Caco-2 (cell line): ENCODE results near the gene YIPF7. TPM values are rescaled to one million over a fixed set of nuclear protein-coding genes. Genes with fewer than 3 reads are reported as not detected.

Experiments
- Bru-seq: library from RNA; stranded (reverse); fragments of 400-500 nt; gene quantifications from one replicate; lab custom pipeline; 2021; lab: Mats Ljungman, UMichigan
- BruChase-seq, 2 experiments: library from RNA; stranded (reverse); fragments of 400-500 nt; gene quantifications; one replicate each; lab custom pipeline; 2021; lab: Mats Ljungman, UMichigan
- BruUV-seq: library from RNA; stranded (reverse); fragments of 400-500 nt; replicated peaks from 2 replicates; lab custom pipeline; 2021; lab: Mats Ljungman, UMichigan
- CTCF ChIA-PET: fragments of 300-600 bp; sonication (Branson Sonifier 250); formaldehyde crosslinking; loops from one replicate; lab custom pipeline; 2022; ENCODE audit warnings: antibody characterized with exemption; lab: Charles Lee
- POLR2A ChIA-PET: fragments of 300-600 bp; sonication (Branson Sonifier 250); formaldehyde crosslinking; loops from one replicate; lab custom pipeline; 2022; ENCODE audit warnings: antibody characterized with exemption; lab: Charles Lee
- DNase-seq, 2 experiments: peaks; one replicate each; pipeline versions ENCODE4 v3.0.0 to v3.0.0-alpha.2; 2020 to 2022
- H3K27me3 ChIP-seq: replicated peaks from 2 replicates; pipeline ENCODE4 v1.6.0; 2011; ENCODE audit warnings: low read length; ENCODE audit not compliant: control insufficient read depth, insufficient read depth
- H3K36me3 ChIP-seq: 2 replicates; pipeline ENCODE4 v1.5.1; 2011; ENCODE audit warnings: low read length; ENCODE audit not compliant: control insufficient read depth, insufficient read depth
- H3K4me1 ChIP-seq: fragments of 250-450 bp; sonication (Bioruptor Pico); 2 replicates; pipeline ENCODE4 v1.5.1; 2020; ENCODE audit warnings: mild to moderate bottlenecking
- H3K4me3 ChIP-seq: 2 replicates; pipeline ENCODE4 v1.5.1; 2011; ENCODE audit warnings: low read depth, mild to moderate bottlenecking, control low read depth, low read length
- H3K9me3 ChIP-seq: fragments of 250-450 bp; sonication (Bioruptor Pico); 2 replicates; pipeline ENCODE4 v1.5.1; 2020; ENCODE audit warnings: mild to moderate bottlenecking, moderate library complexity
- H3K27ac Mint-ChIP-seq: one replicate; pipeline ENCODE4 v1.8.0; 2022; ENCODE audit warnings: mixed read lengths; ENCODE audit not compliant: unreplicated experiment
- H3K27me3 Mint-ChIP-seq: one replicate; pipeline ENCODE4 v1.8.0; 2022; ENCODE audit warnings: mixed read lengths; ENCODE audit not compliant: insufficient read depth, unreplicated experiment
- H3K36me3 Mint-ChIP-seq: one replicate; pipeline ENCODE4 v1.8.0; 2022; ENCODE audit warnings: mild to moderate bottlenecking, mixed read lengths; ENCODE audit not compliant: insufficient read depth, unreplicated experiment
- H3K4me1 Mint-ChIP-seq: one replicate; pipeline ENCODE4 v1.8.0; 2022; ENCODE audit warnings: low read depth, mixed read lengths; ENCODE audit not compliant: unreplicated experiment
- H3K4me3 Mint-ChIP-seq: one replicate; pipeline ENCODE4 v1.8.0; 2022; ENCODE audit warnings: mild to moderate bottlenecking, moderate library complexity, mixed read lengths; ENCODE audit not compliant: unreplicated experiment
- H3K9me3 Mint-ChIP-seq: one replicate; pipeline ENCODE4 v1.8.0; 2022; ENCODE audit warnings: mixed read lengths; ENCODE audit not compliant: unreplicated experiment
- intact Hi-C: fragments of 100-400 bp; cut with micrococcal nuclease; formaldehyde crosslinking; loops from one replicate; pipeline ENCODE4 v1.10.0; 2022; ENCODE audit not compliant: unreplicated experiment
- long read RNA-seq: library from polyadenylated mRNA; stranded (forward); transcript quantifications from one replicate; pipeline ENCODE4 v2.0.0, GENCODE V29; 2022
- total RNA-seq: library from RNA; stranded (reverse); gene quantifications from 2 replicates; pipeline ENCODE4 v1.2.3, GENCODE V29; 2022
- TF ChIP-seq, protein P1 (sequence below), 2 experiments: fragments of 200-600 bp in 1 of 2; IDR thresholded peaks; 1 replicate in 1 of 2; 2 replicates in 1 of 2; pipeline versions ENCODE4 v1.5.1 to v1.8.0; 2011 to 2022; ENCODE audit warnings: antibody characterized with exemption in 1 of 2, control low read depth in 1 of 2, inconsistent platforms in 1 of 2, low read depth in 1 of 2, low read length in 1 of 2, mild to moderate bottlenecking in 1 of 2, moderate library complexity in 1 of 2; ENCODE audit not compliant: insufficient read depth in 1 of 2, severe bottlenecking in 1 of 2, unreplicated experiment in 1 of 2

YIPF7 gene
- not detected in 2 replicates for total RNA-seq
- Bru-seq, nascent RNA = percentile 10 among the genes with signal in this experiment
- percentile 20 among the genes with signal in this experiment for BruChase-seq, experiment 1, labeled RNA remaining after a 2-hour chase
- BruChase-seq, experiment 2, labeled RNA remaining after a 6-hour chase = percentile 10 among the genes with signal in this experiment
- long read RNA-seq = 0 reads

DNA sequence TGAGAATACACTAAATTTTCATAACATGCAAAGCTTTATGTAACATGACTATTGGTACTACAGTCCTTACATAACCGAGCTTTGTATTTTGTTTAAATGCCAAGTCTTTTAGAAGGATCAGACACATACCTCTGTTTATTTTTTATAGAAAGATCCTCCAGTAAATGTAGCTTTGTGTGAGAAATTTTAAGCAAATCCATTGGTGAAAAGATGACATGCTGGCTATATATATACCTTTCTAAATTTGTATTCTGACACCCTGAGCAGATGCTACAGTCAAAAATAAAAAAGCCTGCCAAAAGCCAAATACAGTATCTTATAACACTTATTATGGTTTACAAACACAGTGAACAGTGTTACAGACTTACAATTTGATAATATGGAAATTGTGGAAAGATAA lies at the start of gene YIPF7:
Gene YIPF7 (minus strand): TSS at position 201 of the 400 bp plus-strand sequence. CDS start 1,525 bp downstream, outside the sequence.
- no peak for DNase-seq
- intact Hi-C loops = no loop called here
- Mint-ChIP-seq H3K4me3 (no peak within 1 kb of the TSS), H3K9me3 (no peaks in the 10 kb centered on the region), H3K27ac (no peak within 1 kb of the TSS), H3K27me3 (no peaks in the 10 kb centered on the region), H3K4me1 (no peaks in the 10 kb centered on the region), H3K36me3 (no peaks in the 10 kb centered on the region)
- POLR2A ChIA-PET = no interaction called here
- no peak within 1 kb of the TSS for H3K4me3 ChIP-seq
- TF ChIP-seq, protein P1, sequence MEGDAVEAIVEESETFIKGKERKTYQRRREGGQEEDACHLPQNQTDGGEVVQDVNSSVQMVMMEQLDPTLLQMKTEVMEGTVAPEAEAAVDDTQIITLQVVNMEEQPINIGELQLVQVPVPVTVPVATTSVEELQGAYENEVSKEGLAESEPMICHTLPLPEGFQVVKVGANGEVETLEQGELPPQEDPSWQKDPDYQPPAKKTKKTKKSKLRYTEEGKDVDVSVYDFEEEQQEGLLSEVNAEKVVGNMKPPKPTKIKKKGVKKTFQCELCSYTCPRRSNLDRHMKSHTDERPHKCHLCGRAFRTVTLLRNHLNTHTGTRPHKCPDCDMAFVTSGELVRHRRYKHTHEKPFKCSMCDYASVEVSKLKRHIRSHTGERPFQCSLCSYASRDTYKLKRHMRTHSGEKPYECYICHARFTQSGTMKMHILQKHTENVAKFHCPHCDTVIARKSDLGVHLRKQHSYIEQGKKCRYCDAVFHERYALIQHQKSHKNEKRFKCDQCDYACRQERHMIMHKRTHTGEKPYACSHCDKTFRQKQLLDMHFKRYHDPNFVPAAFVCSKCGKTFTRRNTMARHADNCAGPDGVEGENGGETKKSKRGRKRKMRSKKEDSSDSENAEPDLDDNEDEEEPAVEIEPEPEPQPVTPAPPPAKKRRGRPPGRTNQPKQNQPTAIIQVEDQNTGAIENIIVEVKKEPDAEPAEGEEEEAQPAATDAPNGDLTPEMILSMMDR (IDR thresholded peaks at IDR 0.05; ENCODE audit: insufficient read depth in 1 of 2, low read depth in 1 of 2, low read length in 1 of 2, severe bottlenecking in 1 of 2, unreplicated experiment in 1 of 2) = no peak
- H3K27me3 ChIP-seq = no peaks in the 10 kb centered on the region
- no peaks in the 10 kb centered on the region for H3K4me1 ChIP-seq
- CTCF ChIA-PET = no interaction called here
- H3K36me3 ChIP-seq = no peaks in the 10 kb centered on the region
- no TSS peak for BruUV-seq
- no peaks in the 10 kb centered on the region for H3K9me3 ChIP-seq

DNA sequence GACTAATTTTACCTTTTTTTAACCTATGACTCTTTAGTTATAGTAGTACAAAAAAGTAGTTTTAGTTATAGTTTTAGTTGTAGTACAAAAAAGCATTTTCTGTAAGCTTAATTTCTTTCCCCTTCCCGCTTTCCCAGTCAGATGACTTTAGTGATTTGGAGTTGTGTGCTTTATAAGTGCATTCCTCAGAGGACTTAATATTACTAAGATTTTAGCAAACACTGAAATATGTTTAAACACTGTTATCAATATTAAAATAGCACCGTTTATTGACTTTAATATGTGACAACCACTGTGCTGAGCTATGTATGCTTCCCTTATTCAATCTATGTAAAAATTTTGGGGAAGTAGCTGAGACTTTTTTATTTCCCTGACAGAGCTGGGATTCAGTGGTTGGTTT lies 49.6 kb upstream of the YIPF7 start:
- POLR2A ChIA-PET = interaction anchor here (0.6 kb wide), 1 partner anchor 25 kb away, joined by 3 read pairs; the partner anchor contains the start of gene GNPDA2
- Mint-ChIP-seq H3K9me3 (no peaks in the 10 kb centered on the region), H3K27ac (no peak overlapping the region), H3K27me3 (no peaks in the 10 kb centered on the region), H3K4me1 (peaks cover 6% of the 10 kb centered on the region), H3K4me3 (no peak overlapping the region), H3K36me3 (peaks cover 53% of the 10 kb centered on the region)
- H3K36me3 ChIP-seq = no peaks in the 10 kb centered on the region; the same call in 1 of the 2 replicates
- H3K4me3 ChIP-seq = no peak overlapping the region
- TF ChIP-seq, protein P1 (IDR thresholded peaks at IDR 0.05; ENCODE audit: insufficient read depth in 1 of 2, low read depth in 1 of 2, low read length in 1 of 2, severe bottlenecking in 1 of 2, unreplicated experiment in 1 of 2) = no peak
- H3K4me1 ChIP-seq = no peaks in the 10 kb centered on the region
- no peaks in the 10 kb centered on the region for H3K27me3 ChIP-seq
- no TSS peak for BruUV-seq
- no peak for DNase-seq
- CTCF ChIA-PET = no interaction called here
- intact Hi-C loops = no loop called here
- H3K9me3 ChIP-seq = no peaks in the 10 kb centered on the region

DNA sequence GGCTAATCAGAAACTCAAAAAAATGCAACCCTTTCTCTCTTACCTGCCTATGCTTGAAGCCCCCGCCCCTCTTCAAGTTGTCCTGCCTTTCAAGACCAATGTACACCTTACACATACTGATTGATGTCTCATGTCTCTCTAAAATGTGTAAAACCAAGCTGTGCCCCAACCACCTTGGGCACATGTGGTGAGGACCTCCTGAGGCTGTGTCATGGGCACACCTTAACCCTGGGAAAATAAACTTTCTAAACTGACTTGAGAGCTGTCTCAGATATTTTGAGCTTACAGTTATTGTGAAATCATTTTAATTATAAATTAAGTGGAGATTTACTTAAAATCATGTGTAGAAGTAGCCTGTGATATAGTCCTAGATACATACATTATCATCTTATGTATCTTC lies 49.0 kb upstream of the YIPF7 start:
- H3K4me1 ChIP-seq = no peaks in the 10 kb centered on the region
- Mint-ChIP-seq H3K9me3 (no peaks in the 10 kb centered on the region), H3K4me3 (no peak overlapping the region), H3K4me1 (peaks cover 6% of the 10 kb centered on the region), H3K36me3 (peaks cover 56% of the 10 kb centered on the region), H3K27ac (no peak overlapping the region), H3K27me3 (no peaks in the 10 kb centered on the region)
- TF ChIP-seq, protein P1 (IDR thresholded peaks at IDR 0.05; ENCODE audit: insufficient read depth in 1 of 2, low read depth in 1 of 2, low read length in 1 of 2, severe bottlenecking in 1 of 2, unreplicated experiment in 1 of 2) = no peak
- BruUV-seq = TSS peak; percentile 26
- DNase-seq = no peak
- no peak overlapping the region for H3K4me3 ChIP-seq
- intact Hi-C loops = no loop called here
- no peaks in the 10 kb centered on the region for H3K9me3 ChIP-seq
- ChIA-PET POLR2A (no interaction called here), CTCF (no interaction called here)
- H3K36me3 ChIP-seq = no peaks in the 10 kb centered on the region; the same call in 1 of the 2 replicates
- H3K27me3 ChIP-seq = no peaks in the 10 kb centered on the region
